ENCODE results near the gene SLC36A1.
"Not testable (repeated sequence)": the region's sequence is repeated elsewhere in the genome, so short reads cannot be mapped to it uniquely, and the experiment has no call there.

Gene SLC36A1

DNA sequence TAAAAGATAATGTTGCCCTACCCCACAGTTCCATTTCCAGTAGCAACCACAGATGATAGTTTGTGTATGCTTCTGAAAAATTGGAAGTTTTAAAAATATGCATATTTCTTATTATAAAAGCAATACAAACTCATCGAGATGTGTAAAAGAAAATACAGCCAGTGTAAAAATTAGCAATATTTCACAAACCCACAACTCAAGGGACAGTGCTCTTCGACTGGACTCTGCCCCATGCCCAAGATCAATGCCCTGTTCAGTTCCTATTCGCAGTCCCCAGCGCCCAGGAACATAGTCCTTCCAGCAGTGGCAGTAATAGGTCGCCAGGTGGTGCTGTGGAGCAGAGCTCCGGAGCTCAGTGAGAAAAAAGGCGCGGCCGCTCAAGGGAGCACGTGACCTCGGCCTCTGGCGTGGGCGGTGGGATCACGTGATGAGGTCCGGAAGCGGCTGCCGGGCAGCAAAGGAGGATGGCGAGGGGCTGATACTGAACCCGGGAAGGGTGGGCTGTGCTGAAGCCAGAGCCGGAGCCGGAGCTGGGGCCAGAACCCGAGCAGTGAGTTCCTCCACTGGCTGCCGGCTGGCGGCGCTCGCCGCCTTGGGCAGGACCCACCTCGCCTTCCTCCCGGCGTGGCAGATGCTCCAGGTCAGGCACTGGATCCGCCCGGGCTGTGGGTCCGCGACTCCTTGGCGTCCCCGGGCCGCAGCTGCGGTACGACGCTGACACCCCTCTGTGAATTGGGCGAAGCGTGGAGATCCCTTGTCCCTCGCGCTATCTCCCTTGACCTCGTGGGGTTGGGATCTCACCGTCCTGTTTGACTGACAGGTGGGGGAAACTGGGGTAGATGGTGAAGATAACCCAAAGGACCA lies at the start of gene SLC36A1:
SLC36A1 (plus strand) TSS at position 430 of the 864 bp plus-strand sequence. CDS start 11,190 bp downstream, outside the sequence.
- peak; percentile 98 to 99 for DNase-seq

DNA sequence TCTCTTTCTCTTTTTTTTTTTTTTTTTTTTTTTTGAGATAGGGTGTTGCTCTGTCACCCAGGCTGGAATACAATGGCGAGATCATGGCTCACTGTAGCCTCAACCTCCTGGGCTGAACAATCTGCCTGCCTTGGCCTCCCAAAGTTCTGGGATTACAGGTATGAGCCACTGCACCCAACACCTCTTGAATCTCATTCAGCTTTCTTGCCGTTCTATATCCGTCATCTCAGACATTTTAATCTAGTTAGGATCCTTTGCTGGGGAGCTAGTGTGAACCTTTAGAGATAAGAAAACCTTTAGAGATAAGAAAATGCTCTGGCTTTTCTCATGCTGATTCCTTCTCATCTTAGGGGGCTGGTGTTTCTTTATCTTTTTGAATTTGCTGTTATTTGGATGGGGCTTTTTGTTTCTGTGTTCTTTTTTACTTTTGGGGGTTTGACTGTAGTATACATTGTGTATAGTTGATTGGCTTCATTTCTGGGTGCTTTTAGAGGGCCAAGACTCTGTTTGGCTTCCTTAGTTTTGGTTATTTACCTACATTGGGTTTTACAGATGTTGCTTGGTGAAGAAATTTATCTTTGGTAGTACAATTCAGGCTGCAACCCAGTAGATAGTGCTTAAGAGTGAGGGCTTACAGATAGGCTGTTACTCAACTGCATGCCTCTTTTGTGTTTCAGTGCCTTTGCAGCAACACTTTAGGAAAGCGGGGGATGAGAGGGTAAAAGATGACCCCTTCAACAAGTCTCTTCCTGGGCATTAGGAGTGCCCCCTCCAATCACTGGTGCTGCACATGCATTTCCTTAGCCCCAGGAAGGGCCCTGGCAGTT lies 41.9 kb upstream of the SLC36A1 start:
- no peak for DNase-seq

DNA sequence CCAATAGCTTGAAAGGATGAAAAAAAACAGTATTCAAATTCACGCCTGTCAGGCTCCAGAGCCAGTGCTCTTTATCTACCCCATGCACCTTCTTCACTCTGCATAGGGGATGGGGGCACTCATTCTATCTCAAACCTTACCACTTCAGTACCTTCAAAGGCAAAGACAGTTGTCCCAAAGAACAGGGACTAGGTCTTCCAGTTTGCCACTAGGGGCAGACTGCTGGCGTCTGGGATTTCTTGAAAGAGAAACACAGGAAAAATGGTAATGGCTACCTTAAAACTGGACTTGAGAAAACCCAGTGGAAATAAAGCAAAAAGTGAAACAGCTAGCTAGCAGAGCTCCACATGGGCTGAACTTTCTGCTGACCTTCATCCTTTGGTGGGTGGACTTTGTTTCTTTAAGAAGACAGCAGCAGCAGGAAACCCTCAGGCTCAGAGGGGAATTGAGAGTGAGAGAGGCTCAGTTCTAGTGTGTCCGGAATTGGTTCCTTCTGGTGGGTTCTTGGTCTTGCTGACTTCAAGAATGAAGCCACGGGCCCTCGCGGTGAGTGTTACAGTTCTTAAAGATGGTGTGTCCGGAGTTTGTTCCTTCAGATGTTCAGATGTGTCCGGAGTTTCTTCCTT lies 41.0 kb upstream of the SLC36A1 start:
- no peak for DNase-seq

DNA sequence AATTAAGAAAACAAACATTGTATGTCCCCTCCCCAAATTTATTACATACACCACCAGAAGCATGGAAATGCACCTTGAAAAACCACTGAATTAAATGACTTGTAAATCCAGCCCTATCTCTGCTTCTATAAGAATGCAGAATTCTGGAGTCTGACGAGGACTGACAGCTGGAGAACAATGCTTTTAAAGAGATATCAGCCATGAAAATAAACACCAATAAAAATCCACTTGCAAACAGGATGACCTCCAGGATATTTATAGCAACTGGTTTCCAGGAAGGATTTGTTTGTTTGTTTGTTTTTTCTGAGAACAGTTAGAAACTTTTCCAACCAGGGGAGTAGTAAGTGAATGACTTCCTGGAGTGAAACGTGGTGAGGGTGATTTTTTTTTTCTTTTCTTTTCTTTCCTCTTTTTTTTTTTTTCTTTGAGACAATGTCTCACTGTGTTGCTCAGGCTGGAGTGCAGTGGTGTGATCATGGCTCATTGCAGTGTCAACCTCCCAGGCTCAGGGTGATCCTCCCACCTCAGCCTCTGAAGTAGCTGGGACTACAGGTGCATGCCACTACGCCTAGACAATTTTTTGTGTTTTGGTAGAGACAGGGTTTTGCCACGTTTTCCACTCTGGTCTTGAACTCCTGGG lies 38.7 kb upstream of the SLC36A1 start:
- DNase-seq = no peak

DNA sequence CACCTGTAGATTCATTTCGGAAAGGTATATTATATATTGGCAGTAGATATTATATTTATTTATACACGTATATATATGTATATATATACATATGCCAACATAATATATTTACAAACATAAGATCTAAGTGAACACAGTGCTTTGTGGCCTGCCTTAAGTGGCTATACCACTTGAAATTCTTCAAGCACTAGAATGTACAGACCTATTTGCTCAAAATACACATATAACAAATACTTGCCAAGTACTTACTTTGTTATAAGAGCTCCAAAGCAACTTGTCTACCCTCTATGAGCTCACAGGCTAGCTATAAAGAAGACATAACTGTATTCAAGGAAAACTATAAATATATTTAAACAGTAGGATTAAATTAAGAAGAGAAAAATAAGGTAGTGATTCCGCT lies 33.6 kb upstream of the SLC36A1 start:
- no peak for DNase-seq

DNA sequence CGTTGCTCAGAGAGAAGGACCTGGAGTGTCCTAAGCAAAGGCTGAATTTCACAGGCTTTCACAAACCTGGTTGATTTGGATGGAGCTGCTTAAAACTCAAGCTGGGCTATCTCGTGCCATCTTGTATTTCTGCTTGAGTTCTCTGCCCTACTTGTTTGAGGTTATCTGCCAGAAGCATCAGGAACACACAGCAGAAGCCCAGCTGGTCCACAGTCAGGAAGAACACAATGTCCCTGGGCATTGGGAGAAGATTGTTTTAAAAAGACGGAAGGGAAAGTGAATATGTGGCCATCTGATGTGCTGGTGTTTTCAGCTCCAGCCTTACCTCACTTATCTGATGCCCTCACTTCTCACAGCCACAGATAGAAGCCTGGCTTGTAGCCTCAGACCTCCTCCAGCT lies 32.9 kb upstream of the SLC36A1 start:
- DNase-seq = no peak

DNA sequence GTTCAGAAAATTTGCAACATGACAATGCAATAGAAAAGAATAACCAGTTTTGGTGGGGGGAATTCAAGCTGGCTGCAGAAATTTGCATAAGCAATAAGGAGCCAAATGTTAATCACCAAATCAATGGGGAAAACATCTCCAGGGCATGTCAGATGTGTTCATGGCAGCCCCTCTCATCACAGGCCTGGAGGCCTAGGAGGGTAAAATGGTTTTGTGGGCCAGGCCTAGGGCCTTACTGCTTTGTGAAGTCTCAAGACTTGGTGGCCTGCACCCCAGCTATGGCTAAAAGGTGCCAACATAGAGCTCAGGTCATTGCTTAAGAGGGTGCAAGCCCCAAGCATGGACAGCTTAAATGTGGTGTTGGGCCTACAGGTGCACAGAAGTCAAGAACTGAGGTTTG lies 29.7 kb upstream of the SLC36A1 start:
- DNase-seq = no peak

DNA sequence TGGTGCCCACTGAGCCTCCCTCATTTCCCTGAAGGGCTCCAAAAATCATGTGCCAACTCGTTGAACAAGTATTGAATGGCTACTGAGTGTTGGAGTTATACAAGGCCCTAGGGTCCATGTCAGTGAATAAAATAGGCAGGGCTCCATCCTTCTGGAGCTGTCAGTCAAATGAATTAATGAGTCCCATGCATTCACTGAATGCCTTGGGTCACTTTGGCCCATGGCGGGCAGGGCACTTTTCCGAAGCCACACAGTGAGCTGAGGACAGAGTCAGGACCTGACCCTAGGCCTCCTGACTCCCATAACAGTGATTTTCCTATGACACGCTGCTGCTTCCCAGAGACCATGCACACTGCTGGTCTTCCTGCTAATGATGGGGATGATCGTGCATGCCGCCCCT lies 27.3 kb upstream of the SLC36A1 start:
- no peak for DNase-seq

DNA sequence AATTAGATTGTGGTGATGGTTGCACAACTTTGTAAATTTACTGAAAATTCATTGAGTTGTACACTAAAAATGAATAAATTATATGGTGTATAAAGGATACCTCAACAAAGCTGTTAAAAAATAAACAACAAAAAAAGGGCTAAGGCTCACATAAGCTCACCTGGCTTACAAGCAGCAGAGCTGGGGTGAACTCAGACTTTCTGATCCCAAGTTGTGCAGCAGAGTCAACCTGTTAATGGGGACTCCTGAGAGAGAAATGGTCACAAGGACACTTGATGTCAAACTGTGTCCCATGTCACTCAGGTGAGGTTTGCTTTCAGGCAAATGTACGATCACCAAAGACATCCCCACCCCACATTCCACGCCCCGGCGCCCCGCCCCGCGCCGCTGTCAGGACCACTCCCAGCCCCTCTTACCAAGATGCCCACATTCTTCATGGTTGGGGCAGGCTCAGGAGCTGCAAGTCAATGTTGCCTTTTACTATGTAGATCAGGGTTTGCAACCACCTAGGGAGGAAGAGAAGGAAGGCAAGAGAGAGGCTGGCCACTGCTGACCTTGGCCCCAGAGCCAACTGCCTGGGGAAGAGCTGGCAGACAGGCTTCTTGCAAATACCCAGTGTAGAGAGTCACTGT lies 22.4 kb upstream of the SLC36A1 start:
- no peak for DNase-seq

DNA sequence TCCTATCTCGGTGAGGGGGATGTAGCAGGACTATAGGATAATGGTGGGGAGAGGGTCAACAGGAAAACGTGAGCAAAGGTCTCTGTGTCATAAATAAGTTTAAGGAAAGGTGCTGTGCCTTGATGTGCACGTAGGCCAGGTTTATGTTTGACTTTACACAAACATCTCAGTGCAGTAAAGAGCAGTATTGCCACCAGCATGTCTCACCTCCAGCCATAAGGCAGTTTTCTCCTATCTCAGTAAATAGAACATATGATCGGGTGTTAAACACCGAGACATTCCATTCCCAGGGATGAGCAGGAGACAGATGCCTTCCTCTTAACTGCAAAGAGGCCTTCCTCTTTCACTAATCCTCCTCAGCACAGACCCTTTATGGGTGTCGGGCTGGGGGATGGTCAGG lies 21.1 kb upstream of the SLC36A1 start:
- not testable (repeated sequence) for DNase-seq

DNA sequence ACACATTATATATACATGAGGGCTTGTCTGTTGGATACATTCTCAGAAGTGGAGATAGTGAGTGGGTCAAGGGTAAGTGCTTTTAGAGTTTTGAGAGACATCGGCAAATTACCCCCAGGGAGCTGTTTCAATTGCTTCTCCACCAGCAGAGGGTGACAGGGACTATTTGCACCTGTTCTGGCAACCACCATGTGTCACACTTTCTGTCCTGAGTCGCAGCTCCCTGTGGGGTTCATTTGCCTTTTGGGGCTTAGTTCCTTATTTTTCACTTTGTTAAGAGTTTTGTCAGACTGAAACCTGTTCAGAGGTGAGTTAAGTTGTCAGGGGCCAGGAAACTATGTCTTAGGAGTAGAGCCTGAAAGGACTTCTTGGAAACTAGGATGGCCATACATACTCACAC lies 20.1 kb upstream of the SLC36A1 start:
- no peak for DNase-seq

DNA sequence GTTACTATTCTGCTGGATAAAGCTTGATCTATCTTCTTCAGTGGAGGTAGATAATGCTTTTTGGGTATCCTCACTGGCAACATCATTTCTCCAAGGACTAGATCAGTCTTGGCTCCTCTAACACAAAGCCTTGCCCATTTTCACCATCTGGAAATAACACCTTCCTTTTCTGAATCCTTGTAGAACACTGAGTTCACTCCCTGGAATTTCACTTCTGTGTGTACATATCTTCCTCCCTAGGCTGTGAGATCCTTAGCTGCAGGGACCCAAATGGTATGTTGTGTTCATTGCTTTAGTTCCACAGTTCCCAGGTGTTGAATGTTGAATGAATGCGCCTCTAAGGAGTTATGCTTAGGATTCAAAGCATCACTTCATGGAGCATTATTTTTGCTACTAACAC lies 16.7 kb upstream of the SLC36A1 start:
- DNase-seq = no peak

DNA sequence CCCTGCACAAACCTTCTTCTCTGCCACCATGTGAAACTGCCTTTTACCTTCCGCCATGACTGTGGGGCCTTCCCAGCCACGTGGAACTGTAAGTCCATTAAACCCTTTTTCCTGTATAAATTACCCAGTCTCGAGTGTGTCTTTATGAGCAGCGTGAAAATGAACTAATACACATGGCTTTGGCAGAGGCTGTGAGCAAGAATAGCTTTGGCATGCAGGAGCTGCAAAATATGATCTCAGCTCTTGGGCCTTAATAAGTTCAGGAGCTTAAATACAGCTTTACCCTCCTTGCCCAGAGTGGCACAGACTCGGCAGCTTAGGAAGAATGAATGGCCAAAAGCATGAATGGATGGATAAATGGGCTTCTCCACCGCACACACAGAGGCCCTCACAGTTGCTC lies 15.7 kb upstream of the SLC36A1 start:
- DNase-seq = no peak

DNA sequence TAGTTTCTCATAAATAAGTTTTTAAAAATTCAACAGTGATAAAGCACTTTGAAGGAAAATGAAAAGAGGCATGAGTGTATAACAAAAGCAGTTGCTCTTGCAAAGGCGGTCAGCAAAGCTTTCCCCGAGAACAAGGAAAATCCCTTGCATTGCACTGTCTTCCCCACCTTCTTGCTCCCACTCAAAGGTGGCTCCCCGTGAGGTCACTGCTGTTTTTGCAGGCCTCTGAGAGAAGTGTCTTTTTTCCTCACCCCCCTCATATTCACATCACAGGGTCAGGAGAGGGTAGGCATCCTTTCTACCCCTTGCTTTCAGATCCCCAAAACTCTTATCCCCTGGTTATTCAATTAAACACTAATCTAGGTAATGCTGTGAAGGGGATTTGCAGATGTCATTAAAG lies 15.2 kb upstream of the SLC36A1 start:
- DNase-seq = no peak

DNA sequence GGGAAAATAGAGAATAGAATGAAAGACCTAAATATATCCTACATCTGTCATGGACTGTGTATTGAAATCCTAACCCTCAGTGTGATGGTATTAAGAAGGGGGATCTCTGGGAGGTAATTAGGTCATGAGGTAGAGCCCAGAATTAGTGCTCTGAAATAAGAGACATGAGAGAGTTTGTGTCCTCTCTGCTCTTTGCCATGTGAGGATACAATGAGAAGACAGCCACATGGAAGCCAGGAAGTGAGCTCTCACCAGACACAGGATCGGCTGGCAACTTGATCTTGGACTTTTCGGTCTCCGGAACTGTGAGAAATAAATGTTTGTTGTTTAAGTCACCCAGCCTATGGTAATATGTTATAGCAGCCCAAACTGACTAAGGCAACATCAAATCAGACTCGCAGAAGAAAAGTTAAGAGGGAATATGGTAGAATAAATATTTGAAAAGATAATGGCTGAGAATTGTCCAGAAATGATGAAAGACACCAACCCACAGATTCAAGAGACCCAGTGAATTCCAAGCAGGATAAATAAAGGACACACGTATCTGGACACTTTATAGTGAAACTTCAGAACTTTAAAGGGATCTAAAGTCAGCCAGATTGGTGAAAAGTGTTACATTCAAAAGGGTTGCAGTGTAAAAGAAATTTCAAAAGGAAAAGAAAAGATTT lies 12.7 kb upstream of the SLC36A1 start:
- DNase-seq = no peak

DNA sequence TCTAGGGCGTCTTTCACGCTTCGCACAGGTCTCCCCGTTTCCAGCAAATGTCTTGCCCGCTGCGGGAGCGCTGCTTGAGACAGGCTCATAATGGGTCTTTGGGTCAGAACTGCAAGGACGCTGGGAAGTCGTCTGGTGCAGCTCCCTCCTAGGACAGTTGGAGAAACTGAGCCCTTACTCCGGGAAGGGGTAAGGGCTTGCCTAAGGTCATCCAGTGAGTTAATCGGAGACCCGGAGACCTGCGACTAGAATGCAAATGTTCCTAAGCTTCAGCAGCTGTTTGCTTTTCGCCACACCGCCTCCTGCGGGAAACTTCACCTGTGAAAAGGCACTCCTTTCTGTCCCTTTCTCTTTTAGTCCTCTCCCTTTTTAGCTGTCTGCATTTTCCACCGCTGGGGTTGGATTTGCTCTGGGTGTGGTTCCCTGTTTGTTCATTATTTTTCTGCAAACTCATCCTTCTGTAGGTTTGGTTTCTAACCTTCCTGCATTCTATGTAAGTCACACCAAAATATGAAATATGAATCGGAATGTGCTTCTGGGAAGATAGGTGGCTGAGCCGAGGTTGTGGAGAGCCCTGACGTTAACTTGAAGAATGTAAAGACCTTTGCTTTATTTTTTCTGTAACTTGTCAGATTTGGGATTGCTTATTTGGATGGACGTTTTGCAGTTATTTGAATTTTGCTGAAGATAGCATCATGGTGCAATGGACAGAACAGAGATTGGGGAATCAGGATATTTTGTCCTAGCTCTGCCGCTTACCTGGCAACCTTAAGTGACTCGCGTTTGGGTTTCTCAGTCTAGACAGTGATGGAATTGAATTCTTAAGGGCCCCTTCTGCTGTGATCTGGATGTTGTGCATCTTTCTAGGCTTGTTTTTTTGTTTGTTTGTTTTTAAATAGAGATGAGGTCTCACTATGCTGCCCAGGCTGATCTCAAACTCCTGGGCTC lies 909 bp downstream of the SLC36A1 start:
- DNase-seq = peak in 1 of 2 experiments; percentile 44

DNA sequence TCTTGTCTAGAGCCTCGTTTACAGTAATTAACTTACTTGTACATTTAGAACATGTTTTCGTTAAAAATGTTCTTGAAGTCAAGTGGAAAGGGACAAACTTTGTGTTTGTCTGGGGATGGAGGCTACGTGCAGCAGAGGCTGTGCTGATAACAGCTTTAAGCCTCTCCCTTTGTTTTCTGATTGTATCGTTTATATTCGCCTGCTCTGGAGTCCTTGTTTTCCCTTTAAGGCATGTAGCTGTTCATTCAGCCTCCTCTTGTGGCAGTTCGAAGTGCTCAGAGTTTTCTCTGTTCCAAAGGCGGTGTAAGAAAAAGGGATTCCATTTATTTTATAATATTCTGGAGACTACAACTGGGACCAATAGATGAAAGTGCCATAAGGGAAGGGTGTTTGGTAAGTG lies 1.9 kb downstream of the SLC36A1 start:
- no peak for DNase-seq

DNA sequence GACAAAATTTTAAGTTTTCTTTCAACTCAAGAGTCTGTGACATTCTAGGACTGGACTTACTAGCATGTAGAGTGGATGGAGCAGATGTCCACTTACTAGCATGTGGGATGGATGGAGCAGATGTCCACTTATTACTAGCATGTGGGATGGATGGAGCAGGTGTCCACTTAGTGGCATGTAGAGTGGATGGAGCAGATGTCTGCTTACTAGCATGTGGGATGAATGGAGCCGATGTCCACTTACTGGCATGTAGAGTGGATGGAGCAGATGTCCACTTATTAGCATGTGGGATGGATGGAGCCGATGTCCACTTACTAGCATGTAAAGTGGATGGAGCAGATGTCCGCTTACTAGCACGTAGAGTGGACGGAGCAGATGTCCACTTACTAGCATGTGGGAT lies 2.4 kb downstream of the SLC36A1 start:
- DNase-seq = no peak

DNA sequence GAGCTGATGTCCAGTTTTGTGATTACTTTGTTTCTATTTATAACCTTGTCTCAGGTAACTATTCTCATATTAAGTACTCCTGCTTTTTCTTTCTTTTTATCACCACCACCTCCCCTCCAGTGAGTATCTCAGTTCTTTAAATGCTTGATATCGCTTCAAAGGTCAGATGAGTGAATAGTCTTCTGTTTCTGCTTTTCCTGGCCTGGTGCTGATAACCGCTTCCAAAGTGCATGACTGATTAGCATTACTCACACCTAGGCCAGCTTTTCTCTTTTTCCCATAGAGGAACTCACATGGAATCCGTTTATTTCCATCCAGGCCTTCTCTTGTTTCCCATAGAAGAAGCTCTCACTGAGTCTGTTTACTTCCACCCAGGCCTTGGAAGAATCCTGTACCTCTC lies 3.2 kb downstream of the SLC36A1 start:
- no peak for DNase-seq

DNA sequence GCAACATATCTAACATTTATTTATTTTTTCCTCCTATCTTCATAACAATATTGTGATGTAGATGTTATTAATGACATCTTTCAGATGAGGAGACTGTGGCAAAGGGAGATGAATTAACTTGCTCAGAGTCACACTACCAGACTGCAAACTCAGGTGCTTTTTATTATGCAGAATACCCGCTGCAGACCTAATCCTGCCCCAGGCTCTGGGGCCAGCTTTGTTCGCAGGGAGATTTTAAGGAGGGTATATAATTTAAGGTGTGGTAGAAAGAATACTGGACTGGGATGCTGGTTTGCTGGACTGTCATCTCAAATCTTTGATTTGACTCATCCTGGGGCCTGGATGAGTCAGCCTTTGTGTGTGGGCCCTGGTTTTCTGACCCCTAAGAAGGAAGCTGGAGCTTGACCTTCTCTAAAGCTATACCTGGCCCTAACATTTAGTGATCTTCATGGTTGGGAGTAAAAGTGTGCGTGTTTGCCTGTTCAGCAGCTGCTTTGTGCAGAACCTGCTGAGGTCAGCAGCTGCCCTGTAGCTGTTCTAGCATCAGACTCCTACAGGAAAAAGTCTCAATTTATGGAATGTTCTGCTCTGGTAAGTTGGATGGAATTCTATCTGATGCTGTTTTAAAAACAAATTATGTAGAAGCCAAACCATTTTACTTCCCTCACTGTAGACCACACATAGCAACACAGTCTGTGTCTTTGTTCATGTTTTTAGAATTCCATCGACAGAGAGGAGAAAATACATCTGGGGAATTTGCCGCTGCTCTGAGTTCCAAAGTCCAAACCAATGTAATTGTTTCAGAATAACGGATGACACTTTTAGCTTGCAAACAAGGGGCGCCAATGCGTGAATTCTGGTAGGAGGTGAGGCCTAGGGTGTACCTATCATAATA lies 4.5 kb downstream of the SLC36A1 start:
- no peak for DNase-seq

Data from activated T-cell treated with anti-CD3 and anti-CD28 coated beads, Interleukin-2, amount 50 U/mL, for 48 hours (primary cell).